Smooth muscle cell (in vitro differentiated cells): Measurements from ENCODE around the gene DDAH2. TPM values are rescaled to one million over a fixed set of nuclear protein-coding genes. Genes with fewer than 3 reads are reported as not detected.

Source experiments
- DNase-seq: peaks from one replicate; lab custom pipeline; 2025; ENCODE audit not compliant: unreplicated experiment; lab: John Stamatoyannopoulos, UW
- H2AFZ ChIP-seq: fragments of 200-600 bp; sonication (generic); 2 replicates; pipeline ENCODE4 v1.6.0; 2016; ENCODE audit warnings: antibody characterized with exemption, low read depth, mild to moderate bottlenecking
- H3F3A ChIP-seq: fragments of 200-600 bp; sonication (generic); 2 replicates; pipeline ENCODE4 v1.6.0; 2017; ENCODE audit warnings: antibody characterized with exemption, low read depth
- H3K27ac ChIP-seq: fragments of 200-600 bp; sonication (generic); 2 replicates; pipeline ENCODE4 v1.5.1; 2016; ENCODE audit warnings: low read depth, mild to moderate bottlenecking
- H3K27me3 ChIP-seq: fragments of 200-600 bp; sonication (generic); 2 replicates; pipeline ENCODE4 v1.6.1; 2016; ENCODE audit warnings: low read depth, mild to moderate bottlenecking
- H3K36me3 ChIP-seq: fragments of 200-600 bp; sonication (generic); 2 replicates; pipeline ENCODE4 v1.5.1; 2016; ENCODE audit warnings: low read depth
- H3K4me1 ChIP-seq: fragments of 200-600 bp; sonication (generic); 2 replicates; pipeline ENCODE4 v1.5.1; 2016; ENCODE audit warnings: low read depth
- H3K4me2 ChIP-seq: fragments of 200-600 bp; sonication (generic); 2 replicates; pipeline ENCODE4 v1.6.0; 2016; ENCODE audit warnings: mild to moderate bottlenecking
- H3K4me3 ChIP-seq: fragments of 200-600 bp; sonication (generic); 2 replicates; pipeline ENCODE4 v1.5.1; 2016; ENCODE audit warnings: mild to moderate bottlenecking
- H3K79me2 ChIP-seq: fragments of 200-600 bp; sonication (generic); 2 replicates; pipeline ENCODE4 v1.6.0; 2016; ENCODE audit warnings: low read depth, mild to moderate bottlenecking
- H3K9ac ChIP-seq: fragments of 200-600 bp; sonication (generic); 2 replicates; pipeline ENCODE4 v1.6.0; 2016; ENCODE audit warnings: low read depth
- H3K9me3 ChIP-seq: fragments of 200-600 bp; sonication (generic); replicated peaks from 2 replicates; pipeline ENCODE4 v1.5.1; 2016; ENCODE audit warnings: low read depth
- H4K20me1 ChIP-seq: fragments of 200-600 bp; sonication (generic); 2 replicates; pipeline ENCODE4 v1.6.0; 2016; ENCODE audit warnings: low read depth
- CTCF ChIP-seq: fragments of 200-600 bp; sonication (generic); IDR thresholded peaks from 2 replicates; pipeline ENCODE4 v1.5.1; 2017; ENCODE audit warnings: borderline replicate concordance, mild to moderate bottlenecking, antibody characterized with exemption; ENCODE audit not compliant: insufficient read depth, poor library complexity, severe bottlenecking
- WGBS: methylation state at CpG from one replicate; pipeline ENCODE4 v1.1.7; 2016; ENCODE audit warnings: low lambda C conversion rate; 5-methylcytosine and 5-hydroxymethylcytosine counted together
- polyA plus RNA-seq: library from polyadenylated mRNA; unstranded; fragments of >200 nt; fragmentation: Nextera tagmentation; extraction: Ambion mirVana; gene quantifications from 2 replicates; pipeline ENCODE4 v1.2.1, GENCODE V29; 2016
- total RNA-seq: library from RNA; depleted of rRNA; stranded (reverse); fragments of >200 nt; gene quantifications from 2 replicates; pipeline ENCODE4 v1.2.3, GENCODE V29; 2014

Gene DDAH2
- total and polyA plus RNA-seq, 2 experiments from 2014 or later = 104 to 134 TPM

- TF ChIP-seq CTCF = no peak
- Histone ChIP-seq H3K9me3 (no peaks in the 10 kb centered on the region), H3K27ac (no peak overlapping the region), H3K9ac (no peak overlapping the region), H3K79me2 (peaks cover 27% of the 10 kb centered on the region), H3K27me3 (no peaks in the 10 kb centered on the region), H4K20me1 (peaks cover 5% of the 10 kb centered on the region), H3K36me3 (no peaks in the 10 kb centered on the region), H2AFZ (no peak overlapping the region), H3K4me2 (no peak overlapping the region), H3K4me3 (peak overlapping the region; percentile 2), H3K4me1 (peaks cover 10% of the 10 kb centered on the region), H3F3A (no peaks in the 10 kb centered on the region)
- DNase-seq = no peak
- over 99% methylated on average over 5 of the region's 5 CpGs for WGBS
Measured at GRCh38 chr6:31700740-31701401, 28.2 kb downstream of the DDAH2 start.

- H3F3A ChIP-seq = no peaks in the 10 kb centered on the region
- no peak for TF ChIP-seq CTCF
- H3K79me2 ChIP-seq = peaks cover 24% of the 10 kb centered on the region
- H3K4me2 ChIP-seq = no peak overlapping the region
- no peaks in the 10 kb centered on the region for H3K9me3 ChIP-seq
- H3K27me3 ChIP-seq = no peaks in the 10 kb centered on the region
- no peak for DNase-seq
- peaks cover 5% of the 10 kb centered on the region for H4K20me1 ChIP-seq
- H3K4me1 ChIP-seq = peaks cover 10% of the 10 kb centered on the region
- WGBS = 91% methylated on average over 3 of the region's 3 CpGs
- no peak overlapping the region for H3K27ac ChIP-seq
- H3K4me3 ChIP-seq = no peak overlapping the region
- H2AFZ ChIP-seq = no peak overlapping the region
- no peaks in the 10 kb centered on the region for H3K36me3 ChIP-seq
- no peak overlapping the region for H3K9ac ChIP-seq
Measured at GRCh38 chr6:31697555-31697954, 31.5 kb downstream of the DDAH2 start.

DNA sequence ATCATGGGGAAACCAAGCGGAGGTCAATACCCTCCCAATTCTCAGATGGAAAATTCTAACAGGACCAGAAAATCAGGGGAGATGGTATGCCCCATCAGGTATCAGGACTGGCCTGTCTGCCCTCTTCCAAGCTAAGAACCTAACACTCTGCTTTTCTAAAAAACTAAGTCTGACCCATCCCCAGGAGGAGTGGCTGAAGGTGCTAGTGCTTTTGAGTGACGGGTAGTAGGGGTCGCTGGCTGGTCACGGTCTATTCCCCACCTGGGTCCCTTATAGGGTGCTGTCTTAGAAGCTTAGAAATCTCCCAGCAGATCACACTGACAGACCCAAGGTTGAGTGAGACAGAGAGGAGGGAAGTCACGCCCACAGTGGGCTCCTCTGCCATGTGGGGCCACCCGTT lies 35.6 kb downstream of the DDAH2 start:
- H3K4me3 ChIP-seq = no peak overlapping the region
- WGBS = over 99% methylated on average over 6 of the region's 6 CpGs
- no peaks in the 10 kb centered on the region for H3F3A ChIP-seq
- H3K9me3 ChIP-seq = no peaks in the 10 kb centered on the region
- no peak for DNase-seq
- no peaks in the 10 kb centered on the region for H3K79me2 ChIP-seq
- H3K36me3 ChIP-seq = no peaks in the 10 kb centered on the region
- no peak for TF ChIP-seq CTCF
- no peaks in the 10 kb centered on the region for H4K20me1 ChIP-seq
- H3K9ac ChIP-seq = no peak overlapping the region
- no peaks in the 10 kb centered on the region for H3K4me1 ChIP-seq
- no peak overlapping the region for H3K4me2 ChIP-seq
- H3K27me3 ChIP-seq = no peaks in the 10 kb centered on the region
- no peak overlapping the region for H2AFZ ChIP-seq
- H3K27ac ChIP-seq = no peak overlapping the region

- 98% methylated on average over 9 of the region's 9 CpGs for WGBS
- Histone ChIP-seq H3K27me3 (no peaks in the 10 kb centered on the region), H3K27ac (no peak overlapping the region), H3K36me3 (no peaks in the 10 kb centered on the region), H3K79me2 (no peaks in the 10 kb centered on the region), H3F3A (no peaks in the 10 kb centered on the region), H4K20me1 (no peaks in the 10 kb centered on the region), H3K9me3 (no peaks in the 10 kb centered on the region), H3K4me3 (no peak overlapping the region), H3K9ac (no peak overlapping the region), H3K4me2 (no peak overlapping the region), H2AFZ (no peak overlapping the region), H3K4me1 (no peaks in the 10 kb centered on the region)
- no peak for TF ChIP-seq CTCF
- DNase-seq = no peak
Measured at GRCh38 chr6:31692886-31693285, 36.2 kb downstream of the DDAH2 start.
